HepG2 (cell line): ENCODE data around the gene C16orf78.

Experiments used
- ATF4 ChIP-seq, 2 experiments: fragments of 450-650 bp in 1 of 2; sonication (generic) in 1 of 2; formaldehyde crosslinking; IDR thresholded peaks; 2 replicates each; pipeline versions ENCODE4 v1.5.0 to v1.8.0; 2020 to 2022; ENCODE audit warnings: mild to moderate bottlenecking in 1 of 2, missing genetic modification reagents in 1 of 2
- ATF7 ChIP-seq, 2 experiments: fragments of 450-650 bp in 1 of 2; sonication (generic) in 1 of 2; formaldehyde crosslinking in 1 of 2; IDR thresholded peaks; 2 replicates each; pipeline versions ENCODE4 v1.4.0 to v1.6.1; 2016 to 2020; ENCODE audit warnings: antibody characterized with exemption in 1 of 2, mild to moderate bottlenecking in 1 of 2, missing genetic modification reagents in 1 of 2
- CREM ChIP-seq, 2 experiments: sonication (generic) in 1 of 2; formaldehyde crosslinking in 1 of 2; IDR thresholded peaks; 2 replicates each; pipeline versions ENCODE4 v1.4.0 to v1.6.1; 2016 to 2020; ENCODE audit warnings: antibody characterized with exemption in 1 of 2, mild to moderate bottlenecking in 1 of 2, missing genetic modification reagents in 1 of 2
- CTCF ChIP-seq: sonication (generic); formaldehyde crosslinking; IDR thresholded peaks from 2 replicates; pipeline ENCODE4 v1.5.0; 2020; ENCODE audit warnings: mild to moderate bottlenecking, missing genetic modification reagents, moderate library complexity
- DPF2 ChIP-seq: sonication (generic); formaldehyde crosslinking; IDR thresholded peaks from 2 replicates; pipeline ENCODE4 v1.4.0; 2020; ENCODE audit warnings: mild to moderate bottlenecking, low read depth, missing genetic modification reagents, borderline replicate concordance
- FOXM1 ChIP-seq: sonication (generic); formaldehyde crosslinking; IDR thresholded peaks from 2 replicates; pipeline ENCODE4 v1.5.0; 2020; ENCODE audit warnings: missing genetic modification reagents
- IRF2 ChIP-seq: IDR thresholded peaks from 2 replicates; pipeline ENCODE4 v1.6.1; 2018; ENCODE audit warnings: missing genetic modification reagents, missing compliant biosample characterization
- JUN ChIP-seq: sonication (generic); formaldehyde crosslinking; IDR thresholded peaks from 2 replicates; pipeline ENCODE4 v1.4.0; 2020; ENCODE audit warnings: mild to moderate bottlenecking, missing genetic modification reagents
- KAT7 ChIP-seq: IDR thresholded peaks from 2 replicates; pipeline ENCODE4 v1.6.1; 2018; ENCODE audit warnings: borderline replicate concordance, missing compliant biosample characterization
- NR2F2 ChIP-seq: IDR thresholded peaks from 2 replicates; pipeline ENCODE4 v1.6.1; 2012; ENCODE audit warnings: low read depth, inconsistent platforms, borderline replicate concordance
- TCF7L2 ChIP-seq: IDR thresholded peaks from 2 replicates; pipeline ENCODE4 v1.6.1; 2011; ENCODE audit warnings: mild to moderate bottlenecking, low read depth, low read length, moderate library complexity
- TFAP4 ChIP-seq: sonication (generic); IDR thresholded peaks from 2 replicates; pipeline ENCODE4 v1.6.1; 2016; ENCODE audit warnings: low read depth, borderline replicate concordance
- ZEB1 ChIP-seq: IDR thresholded peaks from 2 replicates; pipeline ENCODE4 v1.6.1; 2012; ENCODE audit warnings: mild to moderate bottlenecking, low read depth, inconsistent platforms; ENCODE audit not compliant: insufficient replicate concordance
- ZNF10 ChIP-seq: sonication (generic); formaldehyde crosslinking; IDR thresholded peaks from 2 replicates; pipeline ENCODE4 v1.4.0; 2020; ENCODE audit warnings: mild to moderate bottlenecking, low read depth, missing genetic modification reagents, borderline replicate concordance

- TF ChIP-seq FOXM1 (CRISPR knock-in tag), result no peak
- no peak for TF ChIP-seq JUN (CRISPR knock-in tag)
- no peak for TF ChIP-seq CTCF (CRISPR knock-in tag)
- TF ChIP-seq CREM (IDR thresholded peaks at IDR 0.05), result no peak
- no peak for TF ChIP-seq CREM (CRISPR knock-in tag; IDR thresholded peaks at IDR 0.05)
- no peak for TF ChIP-seq TFAP4
- TF ChIP-seq ZNF10 (CRISPR knock-in tag), result no peak
- no peak for TF ChIP-seq NR2F2
- no peak for TF ChIP-seq ZEB1
- TF ChIP-seq DPF2 (CRISPR knock-in tag), result no peak
- TF ChIP-seq KAT7 (CRISPR knock-in tag), result no peak
- no peak for TF ChIP-seq TCF7L2
- TF ChIP-seq ATF4 (CRISPR knock-in tag; IDR thresholded peaks at IDR 0.05), result no peak
- TF ChIP-seq IRF2 (CRISPR knock-in tag), result no peak
- no peak for TF ChIP-seq ATF7 (IDR thresholded peaks at IDR 0.05)
- TF ChIP-seq ATF7 (CRISPR knock-in tag; IDR thresholded peaks at IDR 0.05), result no peak
These were observed 40.9 kb upstream of the C16orf78 start for GRCh38 chr16:49332589-49333258.
